NCI-H128 (cell line): Measurements from ENCODE around the gene TMEM232.
"Not testable (repeated sequence)": the region's sequence is repeated elsewhere in the genome, so short reads cannot be mapped to it uniquely, and the experiment has no call there.

Experiments used
- DNase-seq: peaks from one replicate; lab custom pipeline; 2025; ENCODE audit not compliant: unreplicated experiment; lab: John Stamatoyannopoulos, UW

The TMEM232 gene

DNA sequence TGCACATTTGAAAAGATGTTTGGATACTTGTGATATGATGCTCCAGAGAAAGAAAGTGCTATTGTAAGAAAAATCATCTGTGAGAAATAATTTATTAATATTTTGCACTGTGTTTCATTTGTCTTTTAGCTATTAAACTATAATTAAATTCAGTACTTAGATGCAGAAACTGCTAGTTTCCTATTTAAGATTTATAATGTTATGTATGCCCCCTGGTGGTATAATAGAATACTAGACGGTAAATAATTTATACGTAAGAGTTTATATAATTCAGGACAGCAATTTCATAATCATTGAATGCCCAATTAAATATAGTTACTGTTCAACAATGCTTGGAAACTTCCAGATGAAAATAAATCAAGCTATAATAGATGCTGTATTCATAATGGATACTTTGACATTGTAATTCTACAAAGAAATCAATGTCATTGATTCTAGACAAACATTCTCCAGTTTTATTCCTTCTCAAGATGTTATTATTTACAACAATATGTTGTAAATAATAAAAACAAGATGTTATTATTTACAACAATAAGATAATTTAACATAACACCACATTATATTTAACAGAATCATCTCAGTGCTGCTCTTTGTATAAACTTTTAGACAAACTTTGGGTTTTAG is 101.0 kb downstream of the TMEM232 start:
- DNase-seq = no peak

DNA sequence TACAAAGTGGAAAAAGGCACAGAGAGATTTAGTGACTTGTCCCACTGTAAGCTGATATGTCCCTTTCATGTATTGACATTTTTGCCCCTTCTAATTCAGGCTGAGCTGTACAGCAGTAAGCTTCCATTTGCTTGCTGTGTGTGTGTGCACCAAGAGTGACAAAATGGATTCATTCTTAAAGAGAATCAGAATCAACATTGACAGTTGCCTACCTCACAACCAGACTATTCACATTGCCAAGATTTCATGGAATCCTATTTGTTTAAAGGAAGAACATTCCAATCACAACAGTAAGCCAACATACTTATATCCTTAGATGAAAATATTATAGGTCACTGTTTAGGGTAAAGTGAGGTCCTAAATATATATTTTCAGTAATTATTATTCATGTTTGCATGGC is 102.6 kb downstream of the TMEM232 start:
- DNase-seq = no peak

DNA sequence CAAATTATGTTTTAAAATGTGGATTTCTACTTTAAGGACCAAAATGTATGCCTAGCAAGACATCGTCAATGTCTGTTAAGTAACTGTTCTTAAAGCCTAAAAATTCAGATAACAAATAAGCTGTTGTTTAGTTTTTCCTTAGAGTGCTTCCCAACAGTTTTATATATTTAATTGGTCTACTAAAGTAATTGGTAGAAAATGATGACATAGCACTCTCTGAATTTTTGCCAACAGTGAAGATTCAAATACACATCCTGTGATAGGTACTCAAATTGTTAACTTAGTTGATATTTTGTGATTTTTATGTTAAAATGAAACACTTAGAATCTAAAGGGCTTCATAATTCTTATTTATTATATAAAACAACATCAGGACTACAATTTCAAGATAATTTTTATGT is 107.5 kb downstream of the TMEM232 start:
- no peak for DNase-seq

DNA sequence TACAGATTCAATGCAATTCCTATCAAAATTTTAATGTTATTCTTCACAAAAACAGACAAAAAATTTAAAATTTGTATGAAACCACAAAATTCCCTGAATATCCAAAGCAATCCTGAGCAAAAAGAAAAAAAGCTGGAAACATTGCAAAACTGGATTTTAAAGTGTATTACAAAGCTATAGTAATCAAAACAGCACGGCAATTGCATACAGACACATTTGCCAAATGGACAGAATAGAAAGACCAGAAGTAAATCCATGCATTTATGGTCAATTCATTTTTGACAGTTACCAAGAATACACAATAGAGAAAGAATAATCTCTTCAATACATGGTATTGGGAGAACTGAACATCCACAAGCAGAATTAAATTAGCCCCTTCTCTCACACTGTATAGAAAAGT is 110.5 kb downstream of the TMEM232 start:
- DNase-seq = no peak

DNA sequence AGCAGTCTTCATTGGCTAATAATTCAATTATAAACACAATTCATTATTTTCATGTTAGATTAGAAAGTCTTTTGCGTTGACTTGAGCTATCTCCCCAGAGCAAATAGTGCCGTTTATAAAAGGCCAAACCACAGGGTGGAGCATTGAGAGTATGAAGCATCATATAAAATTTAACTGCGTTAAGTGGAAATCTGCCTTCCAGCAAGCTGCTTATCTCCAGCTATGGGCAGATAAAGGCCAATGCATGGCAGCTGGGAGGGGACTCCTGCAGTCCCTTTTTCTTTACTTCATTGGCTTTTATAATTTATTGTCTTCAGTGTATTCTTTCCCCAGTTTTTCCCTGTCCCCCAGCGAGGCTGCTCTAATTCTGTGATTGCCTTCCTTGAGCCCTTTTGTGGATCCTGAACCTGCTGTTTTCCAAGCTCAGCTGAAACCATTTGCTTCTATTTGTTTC is 113.7 kb downstream of the TMEM232 start:
- no peak for DNase-seq

DNA sequence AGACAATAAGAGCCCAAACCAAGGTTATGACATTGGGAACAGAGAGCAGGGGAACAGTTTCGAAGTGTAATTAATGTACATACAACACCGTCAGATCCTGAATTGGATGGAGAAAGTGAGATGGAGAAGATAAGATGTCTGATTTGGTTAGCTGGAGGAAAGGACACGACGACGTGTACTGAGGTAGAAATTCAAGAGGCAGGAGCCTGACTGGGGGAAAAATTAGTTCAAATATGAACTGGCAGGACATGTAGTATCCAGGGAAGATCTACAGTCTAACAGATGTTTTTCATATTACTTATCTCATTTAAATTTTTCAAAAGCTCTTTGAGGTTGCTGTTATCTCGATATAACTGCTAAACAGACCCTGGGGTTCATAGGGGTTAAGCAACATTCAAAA is 114.7 kb downstream of the TMEM232 start:
- no peak for DNase-seq

DNA sequence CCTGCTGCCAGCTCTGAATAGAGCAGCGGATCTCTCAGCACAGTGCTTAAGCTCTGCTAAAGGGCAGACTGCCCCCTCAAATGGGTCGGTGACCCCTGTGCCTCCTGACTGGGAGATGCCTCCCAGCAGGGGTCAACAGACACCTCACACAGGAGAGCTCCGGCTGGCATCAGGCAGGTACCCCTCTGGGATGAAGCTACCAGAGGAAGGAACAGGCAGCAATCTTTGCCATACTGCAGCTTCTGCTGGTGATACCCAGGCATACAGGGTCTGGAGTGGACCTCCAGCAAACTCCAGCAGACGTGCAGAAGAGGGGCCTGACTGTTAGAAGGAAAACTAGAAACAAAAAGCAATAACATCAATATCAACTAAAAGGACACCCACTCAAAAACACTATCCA is 131.6 kb downstream of the TMEM232 start:
- DNase-seq = no peak

DNA sequence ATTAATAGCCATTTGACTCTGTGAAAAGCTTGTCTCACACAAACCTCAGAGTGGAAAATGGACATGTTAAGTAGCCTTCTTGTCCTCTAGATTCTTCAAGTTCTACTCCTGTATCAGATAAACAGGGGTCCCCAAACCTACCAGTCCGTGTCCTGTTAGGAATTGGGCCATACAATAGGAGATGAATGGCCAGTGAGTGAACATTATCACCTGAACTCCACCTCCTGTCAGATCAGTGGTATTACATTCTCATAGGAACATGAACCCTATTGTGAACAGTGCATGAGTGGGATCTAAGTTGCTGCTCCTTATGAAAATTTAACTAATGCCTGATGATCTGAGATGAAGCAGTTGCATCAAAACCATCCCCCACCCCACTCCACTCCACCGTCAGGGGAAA is 136.3 kb downstream of the TMEM232 start:
- DNase-seq = no peak

DNA sequence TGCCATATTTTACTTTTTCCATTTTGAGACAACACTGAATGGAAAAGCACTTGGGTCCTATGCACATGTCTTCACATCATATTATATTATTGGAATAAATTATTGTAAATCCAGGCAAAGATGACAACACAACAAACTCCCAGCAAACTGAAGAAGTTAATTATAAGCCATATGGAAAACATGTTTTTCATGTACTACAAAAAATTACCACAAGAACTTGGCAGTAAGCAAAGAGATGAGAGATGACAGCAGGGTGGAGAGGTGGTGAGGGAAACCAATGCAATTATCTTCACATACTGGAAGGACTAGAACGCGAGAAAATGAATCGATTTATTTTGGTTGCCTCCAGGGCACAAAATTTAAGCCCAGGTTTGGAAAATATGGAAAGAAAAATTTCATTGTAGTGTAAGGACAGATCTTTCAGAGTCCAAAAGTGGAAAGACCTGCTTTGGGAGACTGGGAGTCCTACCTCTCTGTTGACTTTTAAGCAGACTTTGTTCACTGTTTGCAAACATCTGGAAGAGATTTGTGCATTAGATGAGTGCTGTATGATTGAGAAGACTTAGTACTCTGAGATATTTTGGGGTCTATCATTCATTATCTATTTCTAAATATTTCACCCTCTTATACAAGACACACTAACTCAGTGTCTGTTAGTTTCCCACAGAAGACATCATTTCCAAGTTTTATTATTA is 138.0 kb downstream of the TMEM232 start:
- DNase-seq = no peak

DNA sequence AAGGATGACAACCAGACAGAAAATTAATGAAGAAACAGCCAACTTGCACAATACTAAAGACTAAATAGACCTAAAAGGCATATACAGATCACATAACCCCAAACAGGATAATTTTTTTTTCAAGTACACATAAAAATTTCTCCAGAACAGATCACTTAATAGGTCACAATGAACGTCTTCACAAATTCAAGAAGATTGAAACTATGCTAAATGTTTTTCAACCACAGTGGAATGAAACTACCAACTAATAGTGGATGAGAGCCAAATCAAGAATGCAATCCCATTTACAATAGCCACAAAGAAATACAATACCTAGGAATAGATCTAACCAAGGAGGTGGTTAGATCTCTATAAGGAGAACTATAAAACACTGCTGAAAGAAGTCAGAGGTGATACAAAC is 145.8 kb downstream of the TMEM232 start:
- DNase-seq = no peak

DNA sequence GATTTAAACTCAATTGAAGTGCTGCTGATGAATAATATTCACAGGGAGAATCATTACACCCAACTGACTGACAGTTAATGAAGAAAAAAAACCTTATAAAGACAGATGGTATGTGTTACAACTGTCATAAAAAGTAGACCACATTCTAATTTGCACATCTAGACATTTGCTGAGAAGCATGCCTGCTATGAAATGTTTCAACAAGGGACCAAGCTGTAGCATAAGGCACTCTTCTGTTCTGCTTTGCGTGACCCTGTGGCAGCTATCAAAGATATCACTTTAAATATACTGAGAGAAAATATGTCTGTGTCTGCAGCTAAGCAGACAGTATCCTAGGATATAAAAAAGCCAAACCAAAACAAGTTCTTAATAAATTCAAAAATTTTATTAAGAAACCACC is 153.7 kb downstream of the TMEM232 start:
- DNase-seq = no peak

DNA sequence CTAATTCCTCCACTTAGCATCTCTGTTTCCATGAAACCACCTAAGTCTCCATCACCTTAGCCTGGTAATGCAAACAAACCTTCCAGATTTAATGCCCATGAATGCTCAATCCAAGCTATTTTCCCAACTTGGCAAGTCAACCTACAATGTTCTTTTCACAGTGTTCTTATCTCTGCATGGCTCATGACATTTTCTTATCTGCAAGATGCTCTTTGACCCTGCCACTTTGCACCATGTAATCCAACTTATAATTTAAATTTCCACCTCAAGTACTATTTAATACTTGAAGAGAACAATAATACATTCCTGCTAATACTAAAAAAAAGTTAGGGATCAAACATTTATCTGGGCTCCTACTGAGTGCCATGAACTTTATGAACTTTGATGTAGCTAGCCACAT is 164.3 kb downstream of the TMEM232 start:
- no peak for DNase-seq

DNA sequence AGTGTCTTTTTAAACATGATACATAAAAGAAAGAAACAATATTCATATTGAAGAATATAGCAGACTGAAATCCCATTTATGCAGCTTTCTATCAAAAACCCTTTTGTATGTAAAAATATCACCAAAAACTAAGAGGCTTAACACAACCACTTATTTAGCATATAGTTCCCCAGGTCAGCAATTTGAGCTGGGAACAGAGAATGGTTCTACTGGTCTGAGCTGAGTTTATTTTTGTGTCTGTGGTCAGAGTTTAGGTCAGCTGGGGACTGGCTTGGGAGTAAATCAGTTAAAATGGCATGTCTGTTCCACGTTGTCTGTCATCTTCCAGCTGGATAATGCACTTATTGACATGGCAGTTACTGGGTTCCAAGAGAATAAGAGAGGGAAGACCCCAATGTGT is 165.0 kb downstream of the TMEM232 start:
- DNase-seq = no peak

DNA sequence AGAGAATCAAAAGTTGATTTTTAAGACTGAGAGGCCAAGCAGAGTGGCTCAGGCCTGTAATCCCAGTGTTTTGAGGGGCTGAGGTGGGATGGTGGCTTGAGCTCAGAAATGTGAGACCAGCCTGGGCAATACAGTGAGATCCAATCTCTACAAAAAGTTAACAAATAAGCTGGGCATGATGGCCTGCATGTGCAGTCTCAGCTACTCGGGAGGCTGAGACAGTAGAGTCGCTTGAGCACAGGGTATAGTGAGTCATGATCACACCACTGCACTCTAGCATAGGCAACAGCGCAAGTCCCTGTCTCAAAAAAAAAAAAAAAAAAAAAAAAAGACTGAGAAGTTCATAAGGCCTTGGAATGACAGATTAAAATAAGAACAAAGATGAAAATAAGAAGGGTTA is 177.2 kb downstream of the TMEM232 start:
- DNase-seq = no peak

DNA sequence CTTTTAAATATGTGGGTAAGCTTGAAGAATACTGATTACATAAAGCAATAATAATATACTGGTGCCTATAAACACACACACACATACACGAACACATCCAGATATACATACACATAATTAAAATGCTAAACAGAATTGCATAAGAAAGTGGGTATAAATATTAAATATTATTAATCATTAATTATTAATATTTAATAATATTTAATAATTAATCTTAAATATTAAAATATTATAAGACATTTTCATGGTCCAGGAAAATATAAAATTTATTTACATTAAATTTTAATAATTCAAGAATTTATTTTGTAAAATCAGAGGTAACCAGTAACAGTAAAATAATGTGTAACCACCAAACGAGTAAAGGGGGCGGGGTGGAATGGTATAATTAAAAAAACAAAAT is 178.3 kb downstream of the TMEM232 start:
- DNase-seq = no peak

DNA sequence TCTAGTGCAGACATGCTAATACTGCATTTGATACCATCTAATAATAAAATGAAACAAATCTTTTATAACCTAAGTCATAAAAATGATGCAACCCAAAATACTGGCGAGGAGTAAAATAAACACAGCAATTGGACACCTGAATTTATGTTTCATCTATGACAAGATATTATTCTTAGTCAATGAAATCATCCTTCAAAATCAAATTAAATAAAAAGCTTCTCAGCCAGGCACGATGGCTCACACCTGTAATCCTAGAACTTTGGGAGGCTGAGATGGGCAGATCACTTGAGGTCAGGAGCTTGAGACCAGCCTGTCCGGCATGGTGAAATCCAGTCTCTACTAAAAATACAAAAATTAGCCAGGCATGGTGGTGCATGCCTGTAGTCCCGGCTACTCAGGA is 179.0 kb downstream of the TMEM232 start:
- DNase-seq = no peak

DNA sequence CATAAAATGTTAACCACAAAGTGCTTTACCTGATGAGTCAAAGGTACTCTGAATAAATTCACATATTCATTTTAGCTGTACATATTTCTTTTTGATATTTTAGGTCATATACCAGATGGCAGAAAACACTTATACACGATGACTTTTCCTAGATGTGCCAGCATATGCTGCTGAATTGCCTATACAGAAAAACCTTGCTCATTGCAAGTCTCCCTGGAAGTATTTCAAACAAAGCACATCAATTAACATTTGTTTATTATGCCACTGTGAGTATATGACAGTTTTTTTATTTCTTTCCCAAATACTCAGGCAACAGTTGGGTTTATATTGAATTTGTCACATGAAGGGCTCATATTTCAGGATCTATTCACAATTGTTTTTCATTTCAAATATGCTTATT is 180.8 kb downstream of the TMEM232 start:
- DNase-seq = no peak

DNA sequence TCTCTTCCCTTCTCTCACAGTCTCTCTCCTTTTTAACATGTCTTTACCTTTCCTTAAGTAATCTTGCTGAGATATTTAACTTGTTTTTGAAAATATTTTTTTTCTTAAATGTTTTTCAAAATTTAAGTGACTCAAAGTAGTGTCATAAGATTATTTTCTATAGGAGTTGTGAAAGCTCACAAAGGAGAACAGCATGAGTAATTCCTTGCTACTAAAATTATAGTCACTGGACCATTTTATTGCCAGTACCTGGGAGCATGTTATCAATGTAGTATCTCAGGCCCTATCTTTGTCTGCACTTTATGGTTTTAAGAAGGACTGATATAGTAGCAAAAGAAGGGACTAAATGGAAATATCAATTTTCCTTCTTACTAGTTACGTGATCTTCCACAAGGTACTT is 181.9 kb downstream of the TMEM232 start:
- no peak for DNase-seq

DNA sequence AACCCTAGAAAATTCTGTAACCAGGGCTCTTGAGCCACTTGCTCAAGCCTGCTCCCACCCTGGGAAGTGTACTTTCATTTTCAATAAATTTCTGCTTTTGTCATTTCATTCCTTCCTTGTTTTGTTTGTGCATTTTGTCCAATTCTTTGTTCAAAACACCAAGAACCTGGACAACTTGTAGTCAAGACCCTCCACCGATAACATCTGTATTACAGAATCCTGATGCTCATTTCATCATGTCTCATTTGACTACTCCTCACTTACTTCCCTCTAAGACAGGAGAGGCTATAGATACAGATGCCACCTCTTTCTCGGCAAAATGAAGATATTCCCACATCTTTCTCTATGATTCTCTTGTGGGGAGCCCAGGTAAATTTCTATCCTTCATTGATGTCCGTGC is 183.5 kb downstream of the TMEM232 start:
- DNase-seq = no peak

DNA sequence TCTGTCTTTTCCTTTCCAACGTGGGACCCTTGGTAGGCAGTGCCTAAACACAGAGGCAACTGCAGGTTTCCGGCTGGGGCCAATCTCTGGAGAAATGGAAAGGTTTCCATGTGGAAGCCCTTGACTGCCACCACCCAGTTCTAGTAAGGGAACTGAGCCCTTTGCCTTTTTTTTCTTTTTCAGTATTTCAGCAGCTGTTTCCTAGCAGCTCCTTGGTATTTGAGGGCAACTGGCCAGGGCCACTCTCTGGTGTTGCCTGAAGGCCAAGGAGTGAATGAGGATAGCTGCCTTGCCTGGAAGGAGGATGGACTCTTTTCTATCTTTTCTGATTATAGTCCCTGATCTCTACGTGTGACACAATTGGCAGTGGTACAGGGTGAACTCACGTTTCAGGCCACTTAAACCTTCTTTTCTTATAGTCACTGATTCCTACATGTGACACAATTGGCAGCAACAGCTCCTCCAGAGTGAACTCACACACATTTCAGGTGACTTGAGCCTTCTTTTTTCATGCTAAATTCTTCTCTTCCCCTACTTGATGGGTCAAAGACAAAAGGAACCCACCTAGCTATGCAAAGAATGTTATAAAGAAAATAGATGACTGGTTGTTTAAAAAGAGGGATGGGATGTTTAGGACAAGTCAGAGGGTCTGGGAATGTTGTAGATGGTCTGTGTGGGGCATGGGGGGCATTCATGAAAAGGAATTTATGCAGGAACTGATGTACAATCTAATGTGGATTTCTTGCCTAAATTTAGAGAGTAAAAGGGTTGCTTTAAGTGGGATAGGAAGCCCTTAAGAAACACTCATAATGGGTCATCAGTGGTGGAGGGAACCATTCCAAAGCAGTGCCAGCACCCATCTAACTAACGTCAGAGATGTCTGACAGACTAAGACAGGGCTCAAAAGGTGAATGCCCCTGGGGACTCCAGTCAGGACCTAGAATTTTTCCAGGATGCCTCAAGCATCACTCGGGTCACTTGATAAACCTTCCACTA is 190.1 kb downstream of the TMEM232 start:
- DNase-seq = no peak

DNA sequence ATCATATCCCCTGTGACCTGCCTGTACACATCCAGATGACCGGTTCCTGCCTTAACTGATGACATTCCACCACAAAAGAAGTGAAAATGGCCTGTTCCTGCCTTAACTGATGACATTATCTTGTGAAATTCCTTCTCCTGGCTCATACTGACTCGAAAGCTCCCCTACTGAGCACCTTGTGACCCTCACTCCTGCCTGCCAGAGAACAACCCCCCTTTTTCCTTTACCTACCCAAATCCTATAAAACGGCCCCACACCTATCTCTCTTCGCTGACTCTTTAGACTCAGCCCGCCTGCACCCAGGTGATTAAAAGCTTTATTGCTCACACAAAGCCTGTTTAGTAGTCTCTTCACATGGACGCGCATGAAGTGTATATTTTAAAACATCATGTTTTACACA is 191.3 kb downstream of the TMEM232 start:
- DNase-seq = not testable (repeated sequence)

DNA sequence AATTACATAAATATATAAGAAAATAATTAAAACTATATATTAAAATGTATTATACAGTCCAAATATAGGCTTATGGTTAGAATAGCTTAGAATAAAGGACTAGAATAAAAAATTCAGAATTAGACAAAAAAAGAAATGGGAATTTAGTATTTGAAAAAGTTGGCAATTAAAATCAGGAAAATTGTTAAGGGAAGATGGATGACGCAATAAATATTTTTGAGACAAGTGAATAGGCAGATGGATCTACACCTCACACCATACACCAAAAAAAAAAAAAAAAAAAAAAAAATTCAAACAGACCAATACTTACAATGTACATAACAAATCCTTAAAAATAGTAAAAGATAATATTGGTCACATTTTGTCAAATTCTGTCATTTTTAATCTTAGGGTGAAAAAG is 200.7 kb downstream of the TMEM232 start:
- no peak for DNase-seq
